ENCODE data around the gene SWT1. TPM values are rescaled to one million over a fixed set of nuclear protein-coding genes. Genes with fewer than 3 reads are reported as not detected.
A peak's percentile ranks its signal among the peaks of the same experiment; 100 is the strongest.
"Not testable (repeated sequence)": the region's sequence is repeated elsewhere in the genome, so short reads cannot be mapped to it uniquely, and the experiment has no call there.

Gene SWT1
- total and polyA plus RNA-seq, 2 experiments from 2014 or later, result 1.6 to 2.8 TPM

DNA sequence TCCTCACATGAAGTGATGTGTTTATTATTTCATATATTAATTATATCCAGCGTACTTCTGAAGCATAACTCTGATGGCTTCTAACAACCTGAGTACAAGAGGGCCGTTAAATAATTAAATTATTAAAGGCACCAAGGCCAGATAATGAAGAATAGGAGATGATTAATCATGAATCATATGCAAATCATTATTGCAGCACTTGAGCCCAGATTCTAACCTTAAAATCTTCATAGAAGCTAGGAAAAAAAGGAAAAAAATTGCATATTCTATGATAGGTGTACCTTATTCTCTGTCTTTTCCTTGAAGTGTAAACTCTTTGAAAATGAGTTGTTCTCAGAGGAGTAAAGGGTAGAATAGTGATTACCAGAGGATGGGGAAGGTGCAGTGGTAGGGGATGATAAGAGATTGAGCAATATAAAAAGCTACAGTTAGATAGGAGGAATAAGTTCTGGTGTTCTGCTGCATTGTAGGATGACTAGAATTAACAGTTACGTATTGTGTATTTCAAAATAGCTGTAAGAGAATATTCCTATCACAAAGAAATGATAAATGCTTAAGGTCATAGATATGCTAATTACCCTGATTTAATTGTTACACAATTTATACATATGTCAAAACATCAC, 51.1 kb downstream of the SWT1 start:
- Histone ChIP-seq H4K20me1 (ENCODE audit: insufficient read depth) (no peaks in the 10 kb centered on the region), H2AFZ (no peak overlapping the region), H3K27me3 (replicated peaks; ENCODE audit: insufficient read depth) (no peaks in the 10 kb centered on the region), H3K79me2 (ENCODE audit: insufficient read depth) (no peaks in the 10 kb centered on the region), H3K36me3 (ENCODE audit: low read depth) (no peaks in the 10 kb centered on the region), H3K27ac (no peak overlapping the region), H3K4me3 (no peak overlapping the region), H3K9me3 (ENCODE audit: low read depth) (no peaks in the 10 kb centered on the region), H3K4me2 (ENCODE audit: unreplicated experiment) (no peak overlapping the region), H3K9me2 (ENCODE audit: insufficient read depth) (no peaks in the 10 kb centered on the region), H3K4me1 (ENCODE audit: insufficient read depth) (peaks cover 3% of the 10 kb centered on the region; the same call in 1 of the 2 replicates), H3K9ac (no peak overlapping the region), H3F3A (ENCODE audit: insufficient read depth) (no peaks in the 10 kb centered on the region)
- in situ Hi-C loops (cut with MboI), result no loop called here
- WGBS, 2 experiments (ENCODE audit: low coverage in 1 of 2, low lambda C conversion rate in 2 of 2, missing lambda C conversion rate in 2 of 2), result 54 to 63% methylated on average over 3 of the region's 3 CpGs
- TF ChIP-seq EZH2 (IDR thresholded peaks at IDR 0.05; ENCODE audit: insufficient read depth, poor library complexity, severe bottlenecking), result no peak
- DNase-seq, result peak; percentile 39

DNA sequence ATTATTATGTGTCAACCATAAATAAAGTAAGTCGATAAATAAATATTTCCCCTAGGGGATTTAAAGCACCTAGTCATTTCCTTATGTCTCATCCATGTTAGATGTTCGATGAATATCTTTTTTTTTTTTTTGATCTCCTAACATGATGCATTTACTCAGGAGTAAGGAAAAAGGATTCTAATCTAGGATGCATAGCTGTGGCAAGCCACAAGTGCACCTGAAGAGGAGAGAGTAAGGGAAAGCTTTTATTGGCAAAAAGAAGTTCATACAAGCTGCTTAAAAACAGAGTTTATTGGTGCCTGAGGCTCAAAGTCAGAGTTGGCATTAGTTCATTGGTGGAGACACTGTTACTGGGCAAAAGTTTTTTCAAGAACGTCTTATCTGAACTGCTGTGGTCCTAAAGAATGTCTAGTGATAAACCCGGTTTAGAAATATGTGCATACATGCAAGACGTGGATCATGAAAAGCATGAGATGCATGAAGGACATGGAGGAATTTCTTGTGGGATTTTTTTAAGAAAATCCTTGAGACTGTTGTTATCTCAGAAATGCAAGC, 51.7 kb downstream of the SWT1 start:
- H2AFZ ChIP-seq, result no peak overlapping the region
- H3K4me1 ChIP-seq (ENCODE audit: insufficient read depth), result peaks cover 3% of the 10 kb centered on the region; the same call in 1 of the 2 replicates
- no peak overlapping the region for H3K9ac ChIP-seq
- 88 to 93% methylated on average over 5 of the region's 5 CpGs for WGBS, 2 experiments (ENCODE audit: low coverage in 1 of 2, low lambda C conversion rate in 2 of 2, missing lambda C conversion rate in 2 of 2)
- H3K4me2 ChIP-seq (ENCODE audit: unreplicated experiment), result no peak overlapping the region
- H3K9me2 ChIP-seq (ENCODE audit: insufficient read depth), result no peaks in the 10 kb centered on the region
- TF ChIP-seq EZH2phosphoT487 (IDR thresholded peaks at IDR 0.05; ENCODE audit: insufficient read depth, low read depth) (no peak), EZH2 (IDR thresholded peaks at IDR 0.05; ENCODE audit: insufficient read depth, poor library complexity, severe bottlenecking) (no peak)
- no peaks in the 10 kb centered on the region for H4K20me1 ChIP-seq (ENCODE audit: insufficient read depth)
- H3K9me3 ChIP-seq (ENCODE audit: low read depth), result no peaks in the 10 kb centered on the region
- H3K27me3 ChIP-seq (replicated peaks; ENCODE audit: insufficient read depth), result no peaks in the 10 kb centered on the region
- H3K27ac ChIP-seq, result no peak overlapping the region
- no peak for DNase-seq
- in situ Hi-C loops (cut with MboI), result no loop called here
- H3F3A ChIP-seq (ENCODE audit: insufficient read depth), result no peaks in the 10 kb centered on the region
- H3K79me2 ChIP-seq (ENCODE audit: insufficient read depth), result no peaks in the 10 kb centered on the region
- H3K4me3 ChIP-seq, result no peak overlapping the region
- H3K36me3 ChIP-seq (ENCODE audit: low read depth), result no peaks in the 10 kb centered on the region

DNA sequence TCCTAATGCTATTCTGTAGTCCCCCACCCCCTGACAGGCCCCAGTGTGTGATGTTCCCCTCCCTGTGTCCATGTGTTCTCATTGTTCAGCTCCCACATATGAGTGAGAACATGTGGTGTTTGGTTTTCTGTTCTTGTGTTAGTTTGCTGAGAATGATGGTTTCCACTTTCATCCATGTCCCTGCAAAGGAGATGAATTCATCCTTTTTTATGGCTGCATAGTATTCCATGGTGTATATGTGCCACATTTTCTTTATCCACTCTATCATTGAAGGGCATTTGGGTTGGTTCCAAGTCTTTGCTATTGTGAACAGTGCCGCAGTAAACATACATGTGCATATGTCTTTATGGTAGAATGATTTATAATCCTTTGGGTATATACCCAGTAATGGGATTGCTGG, 52.4 kb downstream of the SWT1 start:
- H3K9me2 ChIP-seq (ENCODE audit: insufficient read depth); in situ Hi-C loops (cut with MboI); H3K9me3 ChIP-seq (ENCODE audit: low read depth); H3K4me2 ChIP-seq (ENCODE audit: unreplicated experiment); H4K20me1 ChIP-seq (ENCODE audit: insufficient read depth); DNase-seq; H3K9ac ChIP-seq; H3K4me1 ChIP-seq (ENCODE audit: insufficient read depth); H3K27ac ChIP-seq; H2AFZ ChIP-seq; H3K4me3 ChIP-seq; H3K27me3 ChIP-seq (replicated peaks; ENCODE audit: insufficient read depth); H3K36me3 ChIP-seq (ENCODE audit: low read depth); H3K79me2 ChIP-seq (ENCODE audit: insufficient read depth); H3F3A ChIP-seq (ENCODE audit: insufficient read depth): not testable (repeated sequence)
- 53 to 73% methylated on average over 1 of the region's 1 CpG for WGBS, 2 experiments (ENCODE audit: low coverage in 1 of 2, low lambda C conversion rate in 2 of 2, missing lambda C conversion rate in 2 of 2)

DNA sequence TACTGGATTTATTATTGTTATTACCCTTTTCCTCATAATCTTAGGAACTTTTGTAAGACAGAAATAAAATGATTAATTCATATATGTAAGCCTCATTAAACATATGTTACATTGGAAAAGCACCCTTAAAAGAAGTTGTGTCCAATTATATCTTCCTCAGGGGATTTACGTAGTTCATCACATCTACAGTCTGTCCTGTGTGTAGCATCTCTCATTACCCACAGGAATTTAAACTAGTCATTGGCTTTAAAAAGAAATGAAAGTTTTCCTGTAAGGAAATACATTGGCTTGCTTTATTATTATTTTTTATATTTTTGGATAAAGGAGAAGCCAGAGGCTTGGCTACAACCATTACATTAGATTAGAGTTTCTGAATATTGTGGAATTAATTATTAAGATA, 56.1 kb downstream of the SWT1 start:
- in situ Hi-C loops (cut with MboI), result no loop called here

More for the DNA sequence above, 56.1 kb downstream of the SWT1 start:
- Histone ChIP-seq H3K27me3 (replicated peaks; ENCODE audit: insufficient read depth) (no peaks in the 10 kb centered on the region), H3K9me3 (ENCODE audit: low read depth) (no peaks in the 10 kb centered on the region), H3K4me3 (no peak overlapping the region), H2AFZ (no peak overlapping the region), H3K36me3 (ENCODE audit: low read depth) (no peaks in the 10 kb centered on the region), H3K4me1 (ENCODE audit: insufficient read depth) (peaks cover 9% of the 10 kb centered on the region; the same call in 1 of the 2 replicates), H3K27ac (no peak overlapping the region), H3F3A (ENCODE audit: insufficient read depth) (no peaks in the 10 kb centered on the region), H3K79me2 (ENCODE audit: insufficient read depth) (no peaks in the 10 kb centered on the region), H3K4me2 (ENCODE audit: unreplicated experiment) (no peak overlapping the region), H4K20me1 (ENCODE audit: insufficient read depth) (no peaks in the 10 kb centered on the region), H3K9ac (no peak overlapping the region), H3K9me2 (ENCODE audit: insufficient read depth) (no peaks in the 10 kb centered on the region)
- TF ChIP-seq EZH2phosphoT487 (IDR thresholded peaks at IDR 0.05; ENCODE audit: insufficient read depth, low read depth), result no peak
- no peak for TF ChIP-seq EZH2 (IDR thresholded peaks at IDR 0.05; ENCODE audit: insufficient read depth, poor library complexity, severe bottlenecking)
- peak; percentile 21 for DNase-seq
- 92 to 100% methylated on average over 1 of the region's 1 CpG for WGBS, 2 experiments (ENCODE audit: low coverage in 1 of 2, low lambda C conversion rate in 2 of 2, missing lambda C conversion rate in 2 of 2)

Data from GM23248 (cell line).